ENCODE measurements around the gene BIN1. TPM values are rescaled to one million over a fixed set of nuclear protein-coding genes. Genes with fewer than 3 reads are reported as not detected.

The BIN1 gene
- polyA plus RNA-seq, 1 donor: 988 TPM

- no peak for DNase-seq (ENCODE audit: low read depth)
These were observed 16.5 kb downstream of the BIN1 start for GRCh38 chr2:127090281-127091120.

- no peak for DNase-seq (ENCODE audit: low read depth)
These were observed 17.3 kb downstream of the BIN1 start for GRCh38 chr2:127089478-127090235.

DNA sequence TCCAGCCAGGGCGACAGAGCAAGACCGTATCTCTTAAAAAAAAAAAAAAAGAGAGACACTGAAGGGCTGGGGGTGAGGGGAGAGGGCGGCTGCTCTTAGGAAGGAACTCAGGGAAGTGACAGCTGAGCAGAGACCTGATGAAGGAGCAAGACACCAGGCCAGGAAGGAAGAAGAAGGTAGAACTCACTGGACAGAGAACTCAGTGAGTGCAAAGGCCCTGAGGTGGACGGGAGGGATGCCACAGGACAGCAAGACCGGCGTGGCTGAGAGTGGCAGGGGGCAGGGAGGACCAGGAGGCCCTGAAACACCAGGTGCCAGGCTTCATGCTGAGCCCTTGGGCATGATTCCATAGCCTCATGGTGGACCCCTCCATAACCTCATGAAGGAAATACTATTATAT is 18.2 kb downstream of the BIN1 start:
- DNase-seq (ENCODE audit: low read depth): no peak

GRCh38 chr2:127087791-127088495 is 19.0 kb downstream of the BIN1 start:
- DNase-seq (ENCODE audit: low read depth): no peak

GRCh38 chr2:127086990-127087790 is 19.8 kb downstream of the BIN1 start:
- DNase-seq (ENCODE audit: low read depth): peak; percentile 54

DNA sequence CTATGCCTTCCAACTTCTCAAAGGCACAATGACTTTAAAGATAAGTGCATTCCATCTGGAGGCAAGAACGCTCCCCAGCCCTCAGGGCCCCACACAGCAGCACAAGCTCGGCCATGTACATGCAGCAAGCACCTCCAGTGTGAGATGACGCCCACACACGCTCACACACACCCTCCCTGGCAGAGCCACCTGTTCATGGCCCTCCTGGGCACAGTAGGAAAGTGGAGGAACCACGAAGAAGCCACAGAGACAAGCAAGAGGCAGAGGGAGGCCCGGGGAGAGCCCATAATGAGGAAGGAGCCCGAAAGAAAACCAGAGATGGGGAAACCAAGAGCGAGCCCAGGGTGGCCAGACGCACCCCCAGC is 21.7 kb downstream of the BIN1 start:
- DNase-seq (ENCODE audit: low read depth): no peak

GRCh38 chr2:127084611-127085316 is 22.2 kb downstream of the BIN1 start:
- DNase-seq (ENCODE audit: low read depth): no peak

- DNase-seq (ENCODE audit: low read depth): no peak
These were observed 23.0 kb downstream of the BIN1 start for GRCh38 chr2:127083819-127084503.

GRCh38 chr2:127082974-127083373 is 24.0 kb downstream of the BIN1 start:
- no peak for DNase-seq (ENCODE audit: low read depth)

GRCh38 chr2:127081826-127082633 is 24.9 kb downstream of the BIN1 start:
- DNase-seq (ENCODE audit: low read depth): no peak

DNA sequence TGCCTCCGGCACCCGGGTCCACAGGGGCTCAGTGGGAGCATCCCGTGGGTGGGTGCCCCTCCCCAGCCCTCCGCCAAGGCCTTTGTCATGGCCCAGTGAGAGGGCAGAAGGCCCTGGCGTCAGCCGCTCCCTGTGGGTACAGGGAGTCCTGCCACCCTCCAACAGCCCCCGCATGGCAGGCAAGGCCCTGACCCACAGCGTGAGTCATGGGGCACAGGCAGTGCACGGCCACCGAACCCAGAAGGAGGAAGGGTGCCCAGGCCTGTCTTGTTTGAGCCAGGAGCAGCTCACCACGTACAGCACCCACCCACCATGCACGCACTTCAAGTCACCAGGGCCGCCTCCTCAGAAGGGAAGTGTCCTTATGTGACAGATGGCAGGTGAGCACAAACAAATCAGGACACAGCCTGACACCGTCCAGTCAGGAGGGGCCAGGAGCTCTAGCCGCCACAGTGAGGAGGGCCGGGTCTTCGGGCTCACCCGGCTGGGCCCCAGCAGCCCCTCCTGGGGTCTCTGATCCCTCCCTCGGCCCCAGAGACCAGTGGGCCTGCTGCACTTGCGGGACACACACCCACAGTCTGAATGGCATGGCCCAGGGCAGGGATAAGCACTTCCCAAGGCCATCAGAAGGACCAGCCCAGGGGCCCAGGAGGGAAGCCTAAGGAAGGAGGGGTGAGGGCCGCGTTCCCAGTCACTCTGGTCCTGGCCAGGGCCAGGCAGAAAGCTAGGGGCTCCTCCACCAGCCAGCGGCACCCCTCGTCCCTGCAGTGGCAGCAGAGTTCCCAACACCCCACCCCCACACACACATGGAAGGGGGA is 25.8 kb downstream of the BIN1 start:
- DNase-seq (ENCODE audit: low read depth): no peak

DNA sequence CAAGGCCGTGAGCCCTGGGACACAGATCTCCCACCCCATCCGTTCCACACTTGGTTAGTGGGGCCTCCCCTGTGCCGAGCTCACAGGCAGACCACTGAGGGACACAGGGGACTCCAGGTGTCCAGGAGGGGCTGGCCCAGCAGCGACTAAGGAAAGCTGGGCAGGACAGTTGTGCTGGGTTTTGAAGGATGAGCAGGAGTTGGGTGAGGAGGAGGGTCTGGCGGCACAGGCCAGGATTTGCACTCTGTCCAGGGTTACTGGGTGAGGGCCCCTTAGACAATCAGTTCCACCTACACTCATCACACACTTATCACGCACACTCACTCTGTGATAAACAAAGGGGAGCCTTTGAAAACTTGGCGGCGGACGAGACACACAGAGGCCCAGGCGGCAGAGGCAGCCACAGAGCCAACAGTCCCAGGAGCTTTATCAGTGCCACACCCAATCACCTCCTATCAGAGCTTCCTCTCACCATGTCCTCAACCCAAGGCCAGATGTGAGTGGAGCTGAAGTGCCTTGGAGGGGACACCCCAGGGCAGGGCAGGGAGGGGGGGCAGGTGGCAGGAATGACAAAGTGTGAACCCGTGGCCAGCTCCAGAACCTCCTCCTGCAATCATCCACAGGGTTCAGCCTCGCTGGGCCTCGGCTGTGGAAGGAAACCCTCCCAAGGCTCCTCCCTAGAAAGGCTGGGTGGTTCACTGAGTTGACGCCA is 26.6 kb downstream of the BIN1 start:
- DNase-seq (ENCODE audit: low read depth): no peak

DNA sequence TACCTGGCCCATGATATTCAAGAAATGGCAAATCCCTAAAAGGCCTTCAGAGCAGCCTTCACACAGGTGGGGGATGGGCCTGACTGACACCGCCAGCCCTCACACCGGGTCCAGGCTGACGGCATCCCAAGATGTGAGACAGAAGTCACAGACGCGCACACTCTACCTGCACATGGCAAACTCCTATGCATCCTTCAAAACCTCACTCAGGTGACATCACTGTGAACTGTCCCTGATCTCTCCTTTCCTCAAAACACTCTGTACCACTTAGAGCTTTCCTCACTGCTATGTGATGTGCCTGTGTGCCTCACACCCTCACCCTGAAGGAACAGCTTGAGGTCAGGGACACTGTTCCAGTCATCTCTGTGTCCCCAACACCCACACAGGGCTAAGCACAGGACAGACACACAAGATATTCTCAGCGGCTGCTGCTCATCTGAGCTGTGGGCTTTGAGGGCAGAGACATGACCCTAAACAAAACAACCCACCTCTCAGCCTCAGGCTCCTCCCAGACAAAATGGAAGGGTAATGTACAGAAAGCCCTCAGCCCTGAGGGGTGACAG is 27.5 kb downstream of the BIN1 start:
- DNase-seq (ENCODE audit: low read depth): no peak

- DNase-seq (ENCODE audit: low read depth): no peak
These were observed 28.2 kb downstream of the BIN1 start for GRCh38 chr2:127078666-127079270.

DNA sequence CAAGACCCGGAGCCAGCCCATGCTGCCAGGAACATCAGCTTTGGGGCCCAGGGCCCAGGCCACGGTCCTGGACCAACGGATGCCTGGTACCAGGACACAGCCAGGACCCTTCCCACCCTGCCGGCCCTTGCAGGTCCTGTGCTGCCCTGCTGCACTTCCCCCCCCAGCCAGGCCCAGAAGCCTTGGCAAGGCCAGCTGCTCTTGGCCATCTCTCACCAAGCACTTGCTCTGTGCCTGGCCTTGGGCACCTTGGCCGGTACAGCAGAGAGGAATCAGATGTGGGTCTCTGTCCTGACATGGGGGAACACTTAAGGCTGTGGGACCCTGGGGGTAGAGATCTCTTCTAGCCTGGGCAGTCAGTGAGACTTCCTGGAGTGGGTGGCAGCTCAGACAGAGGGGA is 28.9 kb downstream of the BIN1 start:
- no peak for DNase-seq (ENCODE audit: low read depth)

DNA sequence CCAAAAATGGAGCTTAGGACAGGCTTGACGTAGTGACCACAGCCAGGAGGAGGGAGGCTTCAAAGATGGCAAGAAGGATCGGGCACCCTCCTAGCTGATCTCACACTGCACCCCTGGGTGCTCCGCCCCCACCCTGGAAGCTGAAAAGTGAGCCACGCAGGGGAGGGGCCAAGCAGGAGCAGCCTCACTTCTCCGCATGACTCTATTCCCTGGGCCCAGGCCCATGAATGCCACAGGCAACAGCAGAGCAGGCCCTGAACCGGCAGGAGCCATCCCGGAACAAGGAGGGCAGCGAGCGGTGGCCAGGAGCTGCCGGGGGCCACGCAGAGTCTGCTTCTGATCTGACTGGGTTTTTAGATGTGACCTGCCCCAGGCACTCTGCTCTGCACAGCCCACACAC is 30.0 kb downstream of the BIN1 start:
- DNase-seq (ENCODE audit: low read depth): no peak

- no peak for DNase-seq (ENCODE audit: low read depth)
These were observed 30.7 kb downstream of the BIN1 start for GRCh38 chr2:127076290-127076689.

Data from forelimb muscle (tissue), 1 donor.